GM18858 (cell line): Measurements from ENCODE around the gene SPATA32.

Experiments used
- ATAC-seq: cut with Tn5 transposase; IDR thresholded peaks from one replicate; pipeline ENCODE4 v1.9.1; 2021; ENCODE audit not compliant: unreplicated experiment

The SPATA32 gene

GRCh38 chr17:45293413-45294211 lies 31.7 kb upstream of the SPATA32 start:
- ATAC-seq = no peak

DNA sequence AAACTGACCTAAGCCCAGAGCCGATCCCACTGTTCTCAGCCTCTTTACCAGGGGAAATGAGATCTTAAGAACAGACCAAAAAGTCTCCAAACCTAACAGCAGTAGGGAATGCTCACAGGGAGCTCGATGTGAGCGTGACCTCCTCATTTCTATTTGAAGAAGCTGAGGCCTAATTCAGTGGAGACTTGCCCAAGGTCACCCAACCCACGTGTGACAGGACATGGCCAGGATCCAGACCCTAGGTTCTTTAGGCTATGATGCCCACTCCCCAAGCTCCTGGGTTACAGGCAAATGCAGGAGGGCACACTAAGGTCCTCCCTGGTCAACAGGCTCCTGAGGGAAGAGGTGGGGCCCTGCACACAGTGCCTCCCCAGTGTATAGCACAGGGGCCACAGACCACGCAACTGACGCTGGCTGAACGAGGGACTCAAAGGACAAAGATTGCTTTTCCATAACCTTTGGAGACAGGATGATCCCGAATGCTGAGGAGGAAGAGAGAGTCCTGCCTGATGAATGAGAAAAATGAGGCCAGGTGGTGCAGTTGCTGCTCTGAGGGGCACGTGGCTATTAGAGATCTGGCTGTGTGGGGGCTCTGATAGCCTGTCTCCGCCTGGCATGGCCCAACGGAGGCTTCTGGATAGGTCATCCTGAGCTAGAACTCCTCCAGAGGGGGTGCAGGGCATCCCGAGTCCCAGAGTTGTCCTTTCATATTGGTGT lies 31.0 kb upstream of the SPATA32 start:
- no peak for ATAC-seq

GRCh38 chr17:45291171-45291805 lies 29.4 kb upstream of the SPATA32 start:
- no peak for ATAC-seq

GRCh38 chr17:45290269-45290765 lies 28.4 kb upstream of the SPATA32 start:
- no peak for ATAC-seq

DNA sequence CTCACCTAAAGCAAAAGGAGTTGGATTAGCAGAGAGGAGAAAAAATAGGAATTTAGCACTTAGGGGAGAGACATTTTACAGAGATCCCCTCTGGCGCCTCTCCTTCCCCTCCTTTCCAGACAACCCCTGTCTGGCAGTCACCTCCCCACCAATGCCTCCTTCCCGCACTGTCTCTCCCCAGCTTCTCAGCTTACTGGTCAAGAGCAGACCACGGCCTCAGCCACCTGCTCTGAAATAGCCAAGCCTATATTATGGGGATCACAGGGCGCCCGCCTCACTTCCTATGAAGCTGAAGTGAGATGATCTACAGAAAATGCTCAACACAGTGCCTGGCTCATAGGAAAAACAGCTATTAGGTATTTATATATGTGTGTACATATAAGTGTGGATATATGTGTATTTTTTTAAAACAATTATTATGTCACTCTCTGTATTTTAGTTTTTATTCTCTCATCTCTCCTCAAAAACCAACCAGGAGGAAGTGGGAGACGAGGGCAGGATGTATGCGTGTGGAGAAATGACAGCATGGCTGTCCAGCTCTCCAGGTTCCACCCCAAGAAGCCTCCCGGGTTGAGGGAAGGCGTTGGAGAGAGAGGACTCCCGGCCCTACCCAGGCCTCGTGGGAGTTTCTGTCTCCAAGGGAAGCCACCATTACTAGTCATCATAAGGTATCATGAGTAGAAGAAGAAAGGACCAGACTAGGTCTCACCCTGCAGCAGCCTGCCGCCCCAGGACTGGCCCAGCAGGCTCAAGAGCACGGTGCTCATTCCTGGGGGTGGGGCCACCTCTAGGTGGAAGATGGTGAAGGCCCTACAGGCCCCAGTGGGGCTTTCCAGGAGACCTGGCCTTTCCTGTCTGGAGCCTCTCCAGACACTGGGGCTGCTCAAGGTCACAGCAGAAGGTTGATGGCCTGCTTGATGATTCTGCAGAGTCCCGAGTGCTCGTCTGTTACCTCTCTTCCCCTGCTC lies 27.7 kb upstream of the SPATA32 start:
- no peak for ATAC-seq

- ATAC-seq = no peak
Measured at GRCh38 chr17:45288825-45289224, 26.9 kb upstream of the SPATA32 start.

DNA sequence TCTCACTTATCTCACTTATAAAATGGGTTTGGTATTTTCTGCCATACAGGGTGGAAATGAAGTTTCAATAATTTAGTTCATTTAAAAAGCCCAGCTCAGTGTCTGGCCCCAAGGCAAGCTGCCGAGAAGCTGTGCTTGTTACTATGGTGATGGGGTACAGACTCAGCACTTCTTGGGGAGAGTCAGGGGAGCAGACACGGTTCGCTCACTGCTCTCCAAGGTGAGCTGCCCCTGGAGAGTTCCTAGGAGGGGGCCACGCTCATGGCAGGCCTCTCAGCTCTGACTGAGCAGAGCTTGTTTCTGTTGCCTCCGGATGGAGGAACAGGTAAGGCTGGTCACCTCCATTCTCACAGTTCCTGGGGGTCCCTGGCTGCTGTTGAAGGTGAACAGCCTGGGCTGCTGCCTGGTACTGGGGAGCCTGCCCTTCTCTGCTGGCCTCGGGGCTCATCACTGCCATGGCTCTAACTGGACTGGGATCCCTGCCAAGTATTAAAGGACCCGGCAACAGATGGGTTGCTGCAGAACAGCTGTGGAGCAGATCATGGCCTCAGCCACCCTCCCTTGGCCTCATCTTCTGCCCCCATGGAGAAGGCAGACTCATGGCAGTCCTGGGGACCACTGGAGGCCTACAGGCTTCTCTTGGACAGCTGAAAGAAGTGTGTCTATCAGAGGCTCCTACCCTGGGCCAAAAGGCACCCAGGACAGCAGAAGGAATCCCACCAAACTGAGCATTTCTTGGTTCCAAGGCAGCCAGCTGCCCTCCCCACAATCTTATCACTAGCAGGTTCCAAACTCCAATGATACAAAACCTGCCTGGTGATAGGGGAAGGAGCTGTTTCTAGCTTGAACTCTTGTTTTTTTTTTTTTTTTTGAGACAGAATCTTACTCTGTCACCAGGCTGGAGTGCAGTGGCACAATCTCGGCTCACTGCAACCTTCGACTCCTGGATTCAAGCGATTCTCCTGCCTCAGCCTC lies 25.9 kb upstream of the SPATA32 start:
- ATAC-seq = no peak

- ATAC-seq = no peak
Measured at GRCh38 chr17:45286286-45286685, 24.4 kb upstream of the SPATA32 start.

DNA sequence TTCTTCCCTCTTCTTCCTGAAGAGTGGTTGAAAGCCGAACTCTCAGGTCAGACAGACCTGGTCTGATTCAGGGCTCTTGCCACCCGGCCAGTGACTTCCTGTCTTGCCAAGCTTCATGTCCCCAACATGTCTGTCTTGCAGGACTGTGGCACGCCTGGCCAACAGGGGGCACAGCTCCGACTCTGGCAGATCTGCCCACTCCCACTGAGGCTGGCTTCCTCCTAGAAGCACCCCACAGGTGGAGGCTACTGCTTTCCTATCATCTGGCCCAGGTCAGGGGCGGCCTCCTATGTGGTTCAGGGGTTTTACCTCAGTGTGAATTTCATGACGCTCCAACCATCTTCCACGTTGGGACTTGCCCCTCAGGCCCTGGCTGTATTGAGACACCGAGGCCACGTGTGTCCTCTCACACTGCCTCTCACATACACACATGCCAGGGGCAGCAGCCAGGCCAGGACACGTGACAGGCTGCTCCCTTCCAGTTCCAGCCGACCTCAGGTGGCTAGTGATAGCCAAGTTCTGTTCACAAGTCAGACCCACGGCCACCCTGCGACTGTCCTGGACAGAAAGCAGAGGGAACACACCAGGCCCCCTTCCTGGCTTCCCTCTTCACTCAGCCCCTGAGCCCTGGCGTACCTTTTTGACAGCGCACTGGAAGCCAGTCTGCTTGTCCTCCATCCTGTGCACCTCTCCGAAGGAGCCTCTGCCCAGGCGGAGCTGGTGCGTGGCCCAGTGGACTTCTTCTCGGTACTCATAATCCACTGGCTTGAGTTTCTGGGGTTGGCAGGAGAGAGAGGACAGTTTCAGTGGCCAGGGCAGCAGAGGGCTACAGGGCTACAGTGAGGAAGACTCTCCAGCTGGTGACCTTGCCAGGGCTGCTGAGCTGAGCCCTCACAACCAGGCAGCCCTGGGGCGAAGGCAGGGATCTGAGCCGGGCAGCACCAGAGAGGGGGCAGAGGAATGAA lies 22.6 kb upstream of the SPATA32 start:
- no peak for ATAC-seq

- ATAC-seq = no peak
Measured at GRCh38 chr17:45283711-45284110, 21.8 kb upstream of the SPATA32 start.

DNA sequence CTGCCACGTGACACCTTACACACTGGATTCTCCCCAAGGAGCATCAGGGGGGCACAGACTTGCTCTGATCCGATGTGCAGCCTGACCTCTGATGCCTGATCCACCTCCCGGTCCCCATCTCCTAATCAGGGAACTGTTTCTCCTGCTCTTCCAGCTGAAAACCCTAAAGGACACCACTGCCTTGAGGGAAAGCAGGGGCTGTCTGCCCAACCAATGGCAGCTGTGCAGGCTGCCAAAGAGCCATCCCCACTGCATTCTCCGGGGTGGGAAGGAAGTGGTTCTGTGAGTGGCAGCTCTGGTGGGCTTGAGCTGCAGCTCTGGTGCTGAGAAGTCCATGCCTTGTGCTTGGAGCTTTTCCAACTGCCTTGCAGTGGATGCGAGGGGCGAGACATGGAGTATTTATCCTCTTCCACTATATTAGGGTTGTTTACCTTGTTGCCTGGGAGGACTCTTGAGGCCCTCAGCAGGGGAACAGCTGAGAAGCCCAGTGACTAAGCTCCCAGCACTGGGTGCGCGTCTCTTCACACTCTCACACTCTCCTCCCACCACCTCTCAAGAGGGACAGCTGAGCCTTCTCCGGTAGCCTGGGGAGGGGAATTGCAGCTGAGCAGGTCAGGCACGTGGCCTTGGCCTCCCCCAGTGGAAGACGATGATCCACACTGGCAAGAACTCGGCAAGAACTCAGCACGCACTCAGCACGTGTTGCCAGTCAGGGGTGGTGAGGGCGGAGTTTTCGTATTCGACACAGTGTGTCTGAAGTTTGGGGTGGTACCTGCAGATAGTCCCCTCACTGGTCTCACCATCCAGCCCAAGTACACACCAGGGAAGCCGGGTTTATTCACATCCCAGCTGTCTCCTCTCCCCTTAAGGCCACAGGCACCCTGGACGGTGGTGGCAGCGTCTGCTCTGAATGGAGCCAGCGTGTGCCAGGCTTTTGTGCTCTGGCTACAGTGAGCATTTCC lies 21.1 kb upstream of the SPATA32 start:
- no peak for ATAC-seq

- ATAC-seq = no peak
Measured at GRCh38 chr17:45279898-45280297, 18.0 kb upstream of the SPATA32 start.

DNA sequence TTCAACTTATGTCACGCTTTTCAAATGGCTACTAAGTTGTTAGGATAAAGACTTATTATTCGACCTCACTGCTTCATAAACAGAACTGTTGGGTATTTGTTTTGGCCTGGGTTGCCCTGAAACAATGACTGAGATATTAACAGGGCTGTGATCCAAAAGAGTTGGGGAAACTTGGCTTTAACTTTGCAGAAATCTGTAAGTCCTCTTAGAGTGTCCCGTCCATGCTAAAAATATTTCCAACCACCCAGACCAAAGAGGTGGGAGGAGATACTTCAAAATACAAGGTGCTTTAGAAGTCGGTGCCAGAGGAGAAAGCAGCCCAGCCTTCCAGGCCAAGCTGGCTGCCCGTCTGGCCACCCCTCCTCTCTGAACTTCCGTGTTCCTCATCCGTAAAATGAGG lies 16.1 kb upstream of the SPATA32 start:
- no peak for ATAC-seq

GRCh38 chr17:45277216-45277849 lies 15.4 kb upstream of the SPATA32 start:
- no peak for ATAC-seq

GRCh38 chr17:45276031-45276430 lies 14.1 kb upstream of the SPATA32 start:
- no peak for ATAC-seq

GRCh38 chr17:45274033-45274432 lies 12.1 kb upstream of the SPATA32 start:
- no peak for ATAC-seq

GRCh38 chr17:45273551-45273957 lies 11.7 kb upstream of the SPATA32 start:
- no peak for ATAC-seq
